A673 (cell line): ENCODE results near the gene CTSA. TPM values are rescaled to one million over a fixed set of nuclear protein-coding genes. Genes with fewer than 3 reads are reported as not detected.

ENCODE experiments used
- BruUV-seq: library from RNA; stranded (reverse); fragments of 400-500 nt; replicated peaks from 2 replicates; lab custom pipeline; 2021; lab: Mats Ljungman, UMichigan
- CTCF ChIA-PET: fragments of 300-600 bp; sonication (Branson Sonifier 250); formaldehyde crosslinking; loops from one replicate; lab custom pipeline; 2022; ENCODE audit warnings: antibody characterized with exemption; lab: Charles Lee
- POLR2A ChIA-PET: fragments of 300-600 bp; sonication (Branson Sonifier 250); formaldehyde crosslinking; loops from one replicate; lab custom pipeline; 2022; ENCODE audit warnings: antibody characterized with exemption; ENCODE audit not compliant: low non-redundant PET; lab: Charles Lee
- DNase-seq: peaks from one replicate; pipeline ENCODE4 v3.0.0-alpha.2; 2015; ENCODE audit warnings: low spot score
- H3K27ac ChIP-seq: fragments of 200-600 bp; sonication (generic); 2 replicates; pipeline ENCODE4 v1.5.1; 2016; ENCODE audit warnings: mixed run types, low read depth, mild to moderate bottlenecking, mixed read lengths, antibody characterized with exemption, low read length; ENCODE audit not compliant: poor library complexity, severe bottlenecking
- H3K27me3 ChIP-seq: fragments of 200-600 bp; sonication (generic); replicated peaks from 2 replicates; pipeline ENCODE4 v1.6.1; 2017; ENCODE audit warnings: mixed run types, low read depth, mild to moderate bottlenecking, mixed read lengths, antibody characterized with exemption, low read length; ENCODE audit not compliant: insufficient read depth, poor library complexity
- H3K36me3 ChIP-seq: fragments of 200-600 bp; sonication (generic); 2 replicates; pipeline ENCODE4 v1.6.1; 2016; ENCODE audit warnings: mixed run types, mild to moderate bottlenecking, mixed read lengths, antibody characterized with exemption, low read length; ENCODE audit not compliant: insufficient read depth, poor library complexity, severe bottlenecking
- H3K4me1 ChIP-seq: fragments of 200-600 bp; sonication (generic); 2 replicates; pipeline ENCODE4 v1.6.1; 2017; ENCODE audit warnings: mixed run types, mild to moderate bottlenecking, mixed read lengths, antibody characterized with exemption, low read length; ENCODE audit not compliant: insufficient read depth, poor library complexity, severe bottlenecking
- H3K4me3 ChIP-seq: fragments of 200-600 bp; sonication (generic); 2 replicates; pipeline ENCODE4 v1.5.1; 2016; ENCODE audit warnings: low read depth, mixed run types, mild to moderate bottlenecking, mixed read lengths, low read length; ENCODE audit not compliant: poor library complexity, severe bottlenecking
- H3K9me3 ChIP-seq: fragments of 200-600 bp; sonication (generic); 2 replicates; pipeline ENCODE4 v1.6.1; 2016; ENCODE audit warnings: mixed run types, low read depth, mild to moderate bottlenecking, mixed read lengths, antibody characterized with exemption, low read length; ENCODE audit not compliant: poor library complexity, severe bottlenecking
- CTCF ChIP-seq: fragments of 300-800, 200-600 bp; sonication (generic); conservative IDR thresholded peaks from 2 replicates; pipeline ENCODE4 v1.5.1; 2017; ENCODE audit warnings: low read depth, mild to moderate bottlenecking, antibody characterized with exemption, low read length, moderate library complexity, mixed read lengths
- EZH2 ChIP-seq: fragments of 200-600 bp; sonication (generic); IDR thresholded peaks from 2 replicates; pipeline ENCODE4 v1.6.1; 2017; ENCODE audit warnings: borderline replicate concordance, low read depth, mild to moderate bottlenecking, mixed read lengths, antibody characterized with exemption, low read length; ENCODE audit not compliant: poor library complexity, severe bottlenecking
- intact Hi-C: fragments of 100-400 bp; cut with micrococcal nuclease; formaldehyde crosslinking; loops from one replicate; pipeline ENCODE4 v1.10.0; 2022; ENCODE audit not compliant: unreplicated experiment
- total RNA-seq: library from RNA; stranded (reverse); gene quantifications from 2 replicates; pipeline ENCODE4 v1.2.3, GENCODE V29; 2021

The CTSA gene
- total RNA-seq, 1 experiment from 2014 or later: 83.5 TPM

- Histone ChIP-seq H3K4me3 (no peak overlapping the region), H3K9me3 (no peaks in the 10 kb centered on the region), H3K27me3 (no peaks in the 10 kb centered on the region), H3K4me1 (no peaks in the 10 kb centered on the region), H3K36me3 (no peaks in the 10 kb centered on the region), H3K27ac (no peak overlapping the region)
- TF ChIP-seq EZH2: no peak
- TF ChIP-seq CTCF: no peak
- ChIA-PET CTCF (no interaction called here), POLR2A (no interaction called here)
- DNase-seq: no peak
- intact Hi-C loops: no loop called here
- no TSS peak for BruUV-seq
Measured at GRCh38 chr20:45919542-45920399, 28.6 kb downstream of the CTSA start.

GRCh38 chr20:45920462-45921336 lies 29.6 kb downstream of the CTSA start:
- POLR2A ChIA-PET: no interaction called here
- DNase-seq: no peak
- no peaks in the 10 kb centered on the region for H3K9me3 ChIP-seq
- H3K4me1 ChIP-seq: no peaks in the 10 kb centered on the region
- no peaks in the 10 kb centered on the region for H3K27me3 ChIP-seq
- no peak overlapping the region for H3K27ac ChIP-seq
- H3K4me3 ChIP-seq: no peak overlapping the region
- CTCF ChIA-PET: no interaction called here
- TF ChIP-seq CTCF (no peak), EZH2 (no peak)
- intact Hi-C loops: no loop called here
- H3K36me3 ChIP-seq: no peaks in the 10 kb centered on the region
- no TSS peak for BruUV-seq

- Histone ChIP-seq H3K4me1 (no peaks in the 10 kb centered on the region), H3K9me3 (no peaks in the 10 kb centered on the region), H3K27ac (no peak overlapping the region), H3K4me3 (no peak overlapping the region), H3K27me3 (no peaks in the 10 kb centered on the region), H3K36me3 (no peaks in the 10 kb centered on the region)
- intact Hi-C loops: no loop called here
- BruUV-seq: no TSS peak
- no peak for DNase-seq
- POLR2A ChIA-PET: interaction anchor here (0.6 kb wide), 1 partner anchor 12 kb away, joined by 7 read pairs; no protein-coding TSS in a partner anchor
- TF ChIP-seq EZH2: no peak
- TF ChIP-seq CTCF: no peak
- CTCF ChIA-PET: no interaction called here
Measured at GRCh38 chr20:45921337-45922189, 30.4 kb downstream of the CTSA start.
